ENCODE results near the gene LRP1B.
"Not testable (repeated sequence)": the region's sequence is repeated elsewhere in the genome, so short reads cannot be mapped to it uniquely, and the experiment has no call there.

LRP1B gene

GRCh38 chr2:141195087-141195486, 935.7 kb downstream of the LRP1B start:
- no peak overlapping the region for H3K4me3 ChIP-seq (ENCODE audit: low read depth, low read length)
- DNase-seq (ENCODE audit: low read depth), result no peak
- TF ChIP-seq CTCF (IDR thresholded peaks at IDR 0.05; ENCODE audit: control insufficient read depth, extremely low read depth, insufficient read depth), result no peak

GRCh38 chr2:141187075-141187439, 943.8 kb downstream of the LRP1B start:
- no peak for TF ChIP-seq CTCF (IDR thresholded peaks at IDR 0.05; ENCODE audit: control insufficient read depth, extremely low read depth, insufficient read depth)
- H3K4me3 ChIP-seq (ENCODE audit: low read depth, low read length), result no peak overlapping the region
- DNase-seq (ENCODE audit: low read depth), result no peak

- no peak overlapping the region for H3K4me3 ChIP-seq (ENCODE audit: low read depth, low read length)
- no peak for TF ChIP-seq CTCF (IDR thresholded peaks at IDR 0.05; ENCODE audit: control insufficient read depth, extremely low read depth, insufficient read depth)
- DNase-seq (ENCODE audit: low read depth), result no peak
Measured at GRCh38 chr2:141186413-141187074, 944.3 kb downstream of the LRP1B start.

GRCh38 chr2:141182246-141182645, 948.6 kb downstream of the LRP1B start:
- DNase-seq (ENCODE audit: low read depth), result no peak
- no peak for TF ChIP-seq CTCF (IDR thresholded peaks at IDR 0.05; ENCODE audit: control insufficient read depth, extremely low read depth, insufficient read depth)
- no peak overlapping the region for H3K4me3 ChIP-seq (ENCODE audit: low read depth, low read length)

GRCh38 chr2:141169117-141169516, 961.7 kb downstream of the LRP1B start:
- DNase-seq (ENCODE audit: low read depth); H3K4me3 ChIP-seq (ENCODE audit: low read depth, low read length): not testable (repeated sequence)

- no peak for TF ChIP-seq CTCF (IDR thresholded peaks at IDR 0.05; ENCODE audit: control insufficient read depth, extremely low read depth, insufficient read depth)
- DNase-seq (ENCODE audit: low read depth), result peak; percentile 17
- H3K4me3 ChIP-seq (ENCODE audit: low read depth, low read length), result no peak overlapping the region
Measured at GRCh38 chr2:141162314-141162713, 968.5 kb downstream of the LRP1B start.

- TF ChIP-seq CTCF (IDR thresholded peaks at IDR 0.05; ENCODE audit: control insufficient read depth, extremely low read depth, insufficient read depth), result no peak
- DNase-seq (ENCODE audit: low read depth), result no peak
- H3K4me3 ChIP-seq (ENCODE audit: low read depth, low read length), result no peak overlapping the region
Measured at GRCh38 chr2:141151611-141152286, 979.1 kb downstream of the LRP1B start.

Measured in LNCaP clone FGC (cell line).